ENCODE measurements around the gene FBLN2.

DNA sequence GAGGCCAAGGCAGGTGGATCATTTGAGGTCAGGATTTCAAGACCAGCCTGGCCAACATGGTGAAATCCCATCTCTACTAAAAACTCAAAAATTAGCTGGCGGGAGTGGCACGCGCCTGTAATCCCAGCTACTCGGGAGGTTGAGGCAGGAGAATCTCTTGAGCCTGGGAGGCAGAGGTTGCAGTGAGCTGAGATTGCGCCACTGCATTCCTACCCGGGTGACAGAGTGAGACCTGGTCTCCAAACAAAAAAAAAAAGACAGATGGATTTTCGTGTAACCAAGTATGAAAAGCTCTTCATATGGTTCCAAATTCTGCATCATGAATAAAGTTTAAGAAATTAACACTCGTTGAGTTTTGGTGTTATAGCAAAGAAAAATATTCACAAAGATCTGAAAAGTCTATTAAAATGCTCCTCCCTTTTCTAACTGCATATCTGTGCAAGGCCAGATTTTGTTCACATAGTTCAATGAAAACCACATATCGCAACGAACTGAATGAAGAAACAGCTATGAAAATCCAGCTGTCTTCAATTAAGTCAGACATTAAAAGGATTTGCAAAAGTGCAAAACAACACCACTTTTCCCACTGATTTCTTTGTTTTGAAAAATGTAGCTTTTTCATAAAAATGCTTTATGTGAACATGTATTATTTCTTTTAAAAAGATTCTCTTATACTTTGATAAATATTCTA lies 23.8 kb upstream of the FBLN2 start:
- TF ChIP-seq, protein P1, sequence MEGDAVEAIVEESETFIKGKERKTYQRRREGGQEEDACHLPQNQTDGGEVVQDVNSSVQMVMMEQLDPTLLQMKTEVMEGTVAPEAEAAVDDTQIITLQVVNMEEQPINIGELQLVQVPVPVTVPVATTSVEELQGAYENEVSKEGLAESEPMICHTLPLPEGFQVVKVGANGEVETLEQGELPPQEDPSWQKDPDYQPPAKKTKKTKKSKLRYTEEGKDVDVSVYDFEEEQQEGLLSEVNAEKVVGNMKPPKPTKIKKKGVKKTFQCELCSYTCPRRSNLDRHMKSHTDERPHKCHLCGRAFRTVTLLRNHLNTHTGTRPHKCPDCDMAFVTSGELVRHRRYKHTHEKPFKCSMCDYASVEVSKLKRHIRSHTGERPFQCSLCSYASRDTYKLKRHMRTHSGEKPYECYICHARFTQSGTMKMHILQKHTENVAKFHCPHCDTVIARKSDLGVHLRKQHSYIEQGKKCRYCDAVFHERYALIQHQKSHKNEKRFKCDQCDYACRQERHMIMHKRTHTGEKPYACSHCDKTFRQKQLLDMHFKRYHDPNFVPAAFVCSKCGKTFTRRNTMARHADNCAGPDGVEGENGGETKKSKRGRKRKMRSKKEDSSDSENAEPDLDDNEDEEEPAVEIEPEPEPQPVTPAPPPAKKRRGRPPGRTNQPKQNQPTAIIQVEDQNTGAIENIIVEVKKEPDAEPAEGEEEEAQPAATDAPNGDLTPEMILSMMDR (IDR thresholded peaks at IDR 0.05) = no peak
- no peak for TF ChIP-seq POLR2A (IDR thresholded peaks at IDR 0.05)
